ENCODE measurements around the gene RASL11A. TPM values are rescaled to one million over a fixed set of nuclear protein-coding genes. Genes with fewer than 3 reads are reported as not detected.

Gene RASL11A
- total and polyA plus RNA-seq, 2 of the 8 experiments (the other 6 are each of a cell fraction or from before 2014, with no cell fraction given): 2.9 to 6.8 TPM

DNA sequence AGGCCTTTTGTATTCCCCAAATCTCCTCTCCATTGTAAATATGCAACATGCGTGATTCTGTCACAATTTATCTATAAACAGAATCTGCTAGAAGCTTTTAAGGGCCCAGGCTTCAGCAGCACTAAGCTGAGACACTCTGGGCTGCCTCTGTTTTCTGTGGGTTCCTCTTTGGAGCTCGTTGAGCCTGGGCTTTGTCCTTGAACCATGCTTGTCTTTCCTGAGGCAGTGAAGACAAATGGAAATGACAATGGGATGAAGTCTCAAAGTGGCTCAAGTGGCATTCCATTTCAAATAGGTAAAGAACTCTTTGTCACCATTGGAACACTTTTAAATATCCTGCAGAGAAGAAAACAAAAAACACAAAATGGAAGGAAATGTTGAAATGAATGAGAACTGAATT, 40.3 kb downstream of the RASL11A start (continued):
- no peak for TF ChIP-seq CREB1 (IDR thresholded peaks at IDR 0.05)
- no peak for TF ChIP-seq CHD7 (IDR thresholded peaks at IDR 0.05; ENCODE audit: insufficient replicate concordance, low read length)

All from H1 (cell line).